ENCODE results near the gene FOXK2.

DNA sequence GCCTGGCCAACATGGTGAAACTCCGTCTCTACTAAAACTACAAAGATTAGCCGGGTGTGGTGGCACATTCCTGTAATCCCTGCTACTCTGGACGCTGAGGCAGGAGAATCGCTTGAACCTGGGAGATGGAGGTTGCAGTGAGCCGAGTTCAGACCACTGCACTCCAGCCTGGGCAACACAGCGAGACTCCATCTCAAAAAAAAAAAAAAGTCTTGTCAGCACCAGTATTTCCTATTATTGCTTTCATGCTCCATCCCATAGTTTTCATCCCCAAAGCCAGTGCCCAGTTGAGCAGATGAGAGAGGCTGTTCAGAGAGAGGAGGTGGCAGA is 70.3 kb downstream of the FOXK2 start:
- TF ChIP-seq POLR2A (IDR thresholded peaks at IDR 0.05) = no peak
- TF ChIP-seq, protein P1, sequence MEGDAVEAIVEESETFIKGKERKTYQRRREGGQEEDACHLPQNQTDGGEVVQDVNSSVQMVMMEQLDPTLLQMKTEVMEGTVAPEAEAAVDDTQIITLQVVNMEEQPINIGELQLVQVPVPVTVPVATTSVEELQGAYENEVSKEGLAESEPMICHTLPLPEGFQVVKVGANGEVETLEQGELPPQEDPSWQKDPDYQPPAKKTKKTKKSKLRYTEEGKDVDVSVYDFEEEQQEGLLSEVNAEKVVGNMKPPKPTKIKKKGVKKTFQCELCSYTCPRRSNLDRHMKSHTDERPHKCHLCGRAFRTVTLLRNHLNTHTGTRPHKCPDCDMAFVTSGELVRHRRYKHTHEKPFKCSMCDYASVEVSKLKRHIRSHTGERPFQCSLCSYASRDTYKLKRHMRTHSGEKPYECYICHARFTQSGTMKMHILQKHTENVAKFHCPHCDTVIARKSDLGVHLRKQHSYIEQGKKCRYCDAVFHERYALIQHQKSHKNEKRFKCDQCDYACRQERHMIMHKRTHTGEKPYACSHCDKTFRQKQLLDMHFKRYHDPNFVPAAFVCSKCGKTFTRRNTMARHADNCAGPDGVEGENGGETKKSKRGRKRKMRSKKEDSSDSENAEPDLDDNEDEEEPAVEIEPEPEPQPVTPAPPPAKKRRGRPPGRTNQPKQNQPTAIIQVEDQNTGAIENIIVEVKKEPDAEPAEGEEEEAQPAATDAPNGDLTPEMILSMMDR (IDR thresholded peaks at IDR 0.05) = no peak

All from thyroid gland (tissue), 4 donors.